Measurements from ENCODE around the gene ZNF512. TPM values are rescaled to one million over a fixed set of nuclear protein-coding genes. Genes with fewer than 3 reads are reported as not detected.
A peak's percentile ranks its signal among the peaks of the same experiment; 100 is the strongest.

Gene ZNF512
- total and polyA plus RNA-seq, 2 of the 13 experiments (the other 11 are each of a cell fraction or from before 2014, with no cell fraction given): 29.8 to 31.0 TPM

- peak; percentile 84; the same call in 1 of the 2 replicates for TF ChIP-seq ZNF788 (CRISPR knock-in tag; IDR thresholded peaks at IDR 0.05; ENCODE audit: borderline replicate concordance)
- TF ChIP-seq, protein P1, sequence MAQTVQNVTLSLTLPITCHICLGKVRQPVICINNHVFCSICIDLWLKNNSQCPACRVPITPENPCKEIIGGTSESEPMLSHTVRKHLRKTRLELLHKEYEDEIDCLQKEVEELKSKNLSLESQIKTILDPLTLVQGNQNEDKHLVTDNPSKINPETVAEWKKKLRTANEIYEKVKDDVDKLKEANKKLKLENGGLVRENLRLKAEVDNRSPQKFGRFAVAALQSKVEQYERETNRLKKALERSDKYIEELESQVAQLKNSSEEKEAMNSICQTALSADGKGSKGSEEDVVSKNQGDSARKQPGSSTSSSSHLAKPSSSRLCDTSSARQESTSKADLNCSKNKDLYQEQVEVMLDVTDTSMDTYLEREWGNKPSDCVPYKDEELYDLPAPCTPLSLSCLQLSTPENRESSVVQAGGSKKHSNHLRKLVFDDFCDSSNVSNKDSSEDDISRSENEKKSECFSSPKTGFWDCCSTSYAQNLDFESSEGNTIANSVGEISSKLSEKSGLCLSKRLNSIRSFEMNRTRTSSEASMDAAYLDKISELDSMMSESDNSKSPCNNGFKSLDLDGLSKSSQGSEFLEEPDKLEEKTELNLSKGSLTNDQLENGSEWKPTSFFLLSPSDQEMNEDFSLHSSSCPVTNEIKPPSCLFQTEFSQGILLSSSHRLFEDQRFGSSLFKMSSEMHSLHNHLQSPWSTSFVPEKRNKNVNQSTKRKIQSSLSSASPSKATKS (CRISPR knock-in tag; IDR thresholded peaks at IDR 0.05): 0 out of 2 replicates have a peak, but pooled peaks have one; percentile 38
- no peak; the same call in 1 of the 2 replicates for TF ChIP-seq TOE1 (CRISPR knock-in tag; IDR thresholded peaks at IDR 0.05)
- TF ChIP-seq, protein P2, sequence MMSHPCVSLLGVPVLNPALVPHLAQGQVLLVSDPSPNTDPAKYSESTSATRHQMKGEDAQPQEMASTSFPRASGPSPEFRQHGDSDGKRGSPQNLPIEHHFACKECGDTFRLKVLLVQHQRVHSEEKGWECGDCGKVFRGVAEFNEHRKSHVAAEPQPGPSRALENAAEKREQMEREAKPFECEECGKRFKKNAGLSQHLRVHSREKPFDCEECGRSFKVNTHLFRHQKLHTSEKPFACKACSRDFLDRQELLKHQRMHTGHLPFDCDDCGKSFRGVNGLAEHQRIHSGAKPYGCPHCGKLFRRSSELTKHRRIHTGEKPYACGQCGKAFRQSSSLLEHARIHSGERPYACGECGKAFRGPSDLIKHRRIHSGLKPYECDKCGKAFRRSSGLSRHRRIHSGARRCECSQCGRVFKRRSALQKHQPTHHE (CRISPR knock-in tag; IDR thresholded peaks at IDR 0.05; ENCODE audit: borderline replicate concordance): peak; percentile 96
- peak; percentile 49; the same call in 1 of the 2 replicates for TF ChIP-seq ZNF367 (CRISPR knock-in tag; IDR thresholded peaks at IDR 0.05; ENCODE audit: borderline replicate concordance)
- no peak for TF ChIP-seq ZNF720 (CRISPR knock-in tag; IDR thresholded peaks at IDR 0.05)
- TF ChIP-seq ZNF350 (CRISPR knock-in tag; IDR thresholded peaks at IDR 0.05; ENCODE audit: borderline replicate concordance, low read depth): peak; percentile 87; the same call in 1 of the 2 replicates
- peak; percentile 87 for TF ChIP-seq ZNF605 (CRISPR knock-in tag; IDR thresholded peaks at IDR 0.05)
- TF ChIP-seq SMARCE1 (IDR thresholded peaks at IDR 0.05; ENCODE audit: borderline replicate concordance): no peak
- 0 out of 2 replicates have a peak, but pooled peaks have one; percentile 61 for TF ChIP-seq ZNF839 (CRISPR knock-in tag; IDR thresholded peaks at IDR 0.05; ENCODE audit: borderline replicate concordance)
- TF ChIP-seq ZNF24 (IDR thresholded peaks at IDR 0.05): no peak
- peak; percentile 53; the same call in 1 of the 2 replicates for TF ChIP-seq ZNF274 (CRISPR knock-in tag; IDR thresholded peaks at IDR 0.05)
- TF ChIP-seq ZNF501 (CRISPR knock-in tag; IDR thresholded peaks at IDR 0.05): peak; percentile 62; the same call in 1 of the 2 replicates
- TF ChIP-seq ZNF564 (CRISPR knock-in tag; IDR thresholded peaks at IDR 0.05): 0 out of 2 replicates have a peak, but pooled peaks have one; percentile 11
- TF ChIP-seq, protein P3, sequence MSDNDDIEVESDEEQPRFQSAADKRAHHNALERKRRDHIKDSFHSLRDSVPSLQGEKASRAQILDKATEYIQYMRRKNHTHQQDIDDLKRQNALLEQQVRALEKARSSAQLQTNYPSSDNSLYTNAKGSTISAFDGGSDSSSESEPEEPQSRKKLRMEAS (IDR thresholded peaks at IDR 0.05): peak; percentile 86
- TF ChIP-seq MTA1 (CRISPR knock-in tag; IDR thresholded peaks at IDR 0.05; ENCODE audit: borderline replicate concordance): peak; percentile 35; the same call in 1 of the 2 replicates
- TF ChIP-seq HOXA3 (CRISPR knock-in tag; IDR thresholded peaks at IDR 0.05): peak; percentile 87
- no peak for TF ChIP-seq ZNF704 (CRISPR knock-in tag; IDR thresholded peaks at IDR 0.05; ENCODE audit: borderline replicate concordance)
- TF ChIP-seq ZFYVE20 (CRISPR knock-in tag; IDR thresholded peaks at IDR 0.05; ENCODE audit: borderline replicate concordance, low read depth): no peak
- no peak for TF ChIP-seq ZNF768 (CRISPR knock-in tag; IDR thresholded peaks at IDR 0.05)
- TF ChIP-seq SRF (IDR thresholded peaks at IDR 0.05; ENCODE audit: low read depth, low read length): no peak
- no peak for TF ChIP-seq ATF7 (IDR thresholded peaks at IDR 0.05)
- no peak for TF ChIP-seq ATF7 (CRISPR knock-in tag; IDR thresholded peaks at IDR 0.05)
- TF ChIP-seq HNF1B (CRISPR knock-in tag; IDR thresholded peaks at IDR 0.05): peak; percentile 64
Measured at GRCh38 chr2:27582695-27583389, at the start of gene ZNF512 (continued).
